Measurements from ENCODE around the gene FBRS.
A peak's percentile ranks its signal among the peaks of the same experiment; 100 is the strongest.

Gene FBRS

GRCh38 chr16:30658731-30659506 is 688 bp downstream of the FBRS start:
- TF ChIP-seq, protein P1, sequence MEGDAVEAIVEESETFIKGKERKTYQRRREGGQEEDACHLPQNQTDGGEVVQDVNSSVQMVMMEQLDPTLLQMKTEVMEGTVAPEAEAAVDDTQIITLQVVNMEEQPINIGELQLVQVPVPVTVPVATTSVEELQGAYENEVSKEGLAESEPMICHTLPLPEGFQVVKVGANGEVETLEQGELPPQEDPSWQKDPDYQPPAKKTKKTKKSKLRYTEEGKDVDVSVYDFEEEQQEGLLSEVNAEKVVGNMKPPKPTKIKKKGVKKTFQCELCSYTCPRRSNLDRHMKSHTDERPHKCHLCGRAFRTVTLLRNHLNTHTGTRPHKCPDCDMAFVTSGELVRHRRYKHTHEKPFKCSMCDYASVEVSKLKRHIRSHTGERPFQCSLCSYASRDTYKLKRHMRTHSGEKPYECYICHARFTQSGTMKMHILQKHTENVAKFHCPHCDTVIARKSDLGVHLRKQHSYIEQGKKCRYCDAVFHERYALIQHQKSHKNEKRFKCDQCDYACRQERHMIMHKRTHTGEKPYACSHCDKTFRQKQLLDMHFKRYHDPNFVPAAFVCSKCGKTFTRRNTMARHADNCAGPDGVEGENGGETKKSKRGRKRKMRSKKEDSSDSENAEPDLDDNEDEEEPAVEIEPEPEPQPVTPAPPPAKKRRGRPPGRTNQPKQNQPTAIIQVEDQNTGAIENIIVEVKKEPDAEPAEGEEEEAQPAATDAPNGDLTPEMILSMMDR (conservative IDR thresholded peaks at IDR 0.05; ENCODE audit: control insufficient read depth, insufficient read depth, low read depth, low read length): no peak
- peak; percentile 95 for DNase-seq (ENCODE audit: low read depth)
- peak overlapping the region; percentile 92 for H3K4me3 ChIP-seq (ENCODE audit: control insufficient read depth, low read depth, low read length)

GRCh38 chr16:30659507-30660423 is 1.5 kb downstream of the FBRS start:
- no peak for DNase-seq (ENCODE audit: low read depth)
- TF ChIP-seq, protein P1 (conservative IDR thresholded peaks at IDR 0.05; ENCODE audit: control insufficient read depth, insufficient read depth, low read depth, low read length): no peak
- H3K4me3 ChIP-seq (ENCODE audit: control insufficient read depth, low read depth, low read length): peak overlapping the region; percentile 92

DNA sequence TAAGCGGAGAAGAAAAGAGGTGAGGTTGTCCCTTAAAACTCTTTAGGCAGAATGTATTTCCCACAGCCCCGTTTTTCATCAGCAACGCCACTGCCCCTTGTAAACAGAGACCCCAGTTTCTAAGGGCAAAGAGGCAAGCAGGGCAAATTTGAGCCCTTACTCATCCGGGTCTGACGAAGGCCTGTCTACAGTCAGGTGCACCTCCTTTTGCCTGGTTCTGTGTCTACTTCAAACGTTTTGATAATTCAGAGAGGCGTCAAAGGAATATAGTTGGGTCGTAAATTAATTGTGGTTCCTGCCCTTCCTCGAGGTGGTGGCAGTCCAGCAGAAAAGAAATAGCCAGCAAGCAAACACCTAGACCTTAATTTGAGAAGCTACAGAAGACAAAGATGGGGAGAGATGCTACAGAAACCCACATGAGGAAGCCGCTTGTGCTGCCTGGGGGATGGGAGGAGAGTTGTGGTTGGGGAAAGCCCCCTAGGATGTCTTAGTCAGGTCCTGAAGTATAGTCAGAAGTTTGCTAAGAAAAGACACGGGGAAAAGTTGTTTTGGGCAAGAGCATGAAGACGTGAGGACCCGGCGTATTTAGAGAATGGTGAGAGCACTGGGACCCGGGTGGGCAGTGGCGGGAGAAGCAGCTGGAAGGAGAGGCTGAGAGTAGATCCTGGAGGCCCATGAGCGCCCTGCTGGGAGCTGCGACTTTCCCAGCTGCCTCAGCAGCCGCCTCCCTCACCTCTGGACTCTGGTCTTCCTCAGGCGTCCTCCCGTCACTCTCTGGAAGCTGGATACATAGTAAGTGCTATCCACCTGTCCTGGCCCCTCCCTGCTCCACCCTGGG is 2.4 kb downstream of the FBRS start:
- TF ChIP-seq, protein P1 (conservative IDR thresholded peaks at IDR 0.05; ENCODE audit: control insufficient read depth, insufficient read depth, low read depth, low read length): no peak
- DNase-seq (ENCODE audit: low read depth): peak; percentile 54
- peak overlapping the region; percentile 80 for H3K4me3 ChIP-seq (ENCODE audit: control insufficient read depth, low read depth, low read length)

DNA sequence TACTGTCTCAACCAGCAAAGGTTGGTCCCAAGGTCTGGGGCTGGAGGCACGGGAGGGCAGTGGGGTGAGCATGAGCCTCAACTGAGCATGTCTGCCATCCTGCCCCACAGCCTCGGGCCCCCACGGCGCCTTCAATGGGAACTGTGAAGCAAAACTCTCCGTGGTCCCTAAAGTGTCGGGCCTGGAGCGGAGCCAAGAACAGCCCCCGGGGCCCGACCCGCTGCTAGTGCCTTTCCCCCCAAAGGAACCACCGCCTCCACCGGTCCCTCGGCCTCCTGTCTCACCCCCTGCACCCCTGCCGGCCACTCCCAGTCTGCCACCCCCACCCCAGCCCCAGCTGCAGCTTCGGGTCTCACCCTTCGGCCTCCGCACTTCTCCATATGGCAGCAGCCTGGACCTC is 4.2 kb downstream of the FBRS start:
- no peak overlapping the region for H3K4me3 ChIP-seq (ENCODE audit: control insufficient read depth, low read depth, low read length)
- TF ChIP-seq, protein P1 (conservative IDR thresholded peaks at IDR 0.05; ENCODE audit: control insufficient read depth, insufficient read depth, low read depth, low read length): no peak
- no peak for DNase-seq (ENCODE audit: low read depth)

GRCh38 chr16:30663038-30663437 is 4.8 kb downstream of the FBRS start:
- TF ChIP-seq, protein P1 (conservative IDR thresholded peaks at IDR 0.05; ENCODE audit: control insufficient read depth, insufficient read depth, low read depth, low read length): no peak
- DNase-seq (ENCODE audit: low read depth): no peak
- no peak overlapping the region for H3K4me3 ChIP-seq (ENCODE audit: control insufficient read depth, low read depth, low read length)

DNA sequence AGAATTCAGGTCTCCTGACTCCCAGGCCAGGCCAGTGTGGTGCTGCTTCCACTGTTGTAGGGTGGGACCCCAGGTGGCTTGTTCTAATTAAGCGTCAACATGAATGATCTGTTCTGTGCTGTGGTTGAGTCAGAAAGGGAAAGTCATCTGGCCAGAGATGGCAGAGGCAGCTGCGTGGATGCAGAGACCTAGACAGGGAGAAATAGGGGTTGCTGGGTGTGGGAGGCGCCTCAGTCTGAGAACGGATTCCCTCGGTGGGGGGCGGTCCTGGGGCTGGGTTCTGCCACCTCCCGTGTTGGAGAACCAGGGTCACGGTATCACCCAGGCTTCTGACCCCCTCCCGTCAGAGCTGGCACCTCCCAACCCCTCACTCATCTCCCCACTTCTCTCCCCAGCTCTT is 5.6 kb downstream of the FBRS start:
- H3K4me3 ChIP-seq (ENCODE audit: control insufficient read depth, low read depth, low read length): no peak overlapping the region
- TF ChIP-seq, protein P1 (conservative IDR thresholded peaks at IDR 0.05; ENCODE audit: control insufficient read depth, insufficient read depth, low read depth, low read length): no peak
- peak; percentile 68 for DNase-seq (ENCODE audit: low read depth)
